CD14-positive monocyte (primary cell): ENCODE results near the gene PTCD1. TPM values are rescaled to one million over a fixed set of nuclear protein-coding genes. Genes with fewer than 3 reads are reported as not detected.

Experiments used
- DNase-seq, 3 donors: peaks; one replicate each; pipeline ENCODE4 v3.0.0-alpha.2; 2011 to 2022
- H2AFZ ChIP-seq: 2 replicates; pipeline ENCODE4 v1.6.0; 2012; ENCODE audit warnings: mild to moderate bottlenecking, low read depth, low read length, inconsistent platforms; ENCODE audit not compliant: insufficient read depth, poor library complexity, severe bottlenecking
- H3K27ac ChIP-seq, 2 donors: 1 replicate in 1 of 2; 2 replicates in 1 of 2; pipeline ENCODE4 v1.5.1; 2012 to 2013; ENCODE audit warnings: low read length in 2 of 2, control low read depth in 1 of 2, inconsistent platforms in 1 of 2, low read depth in 1 of 2, mild to moderate bottlenecking in 1 of 2
- H3K27me3 ChIP-seq, 2 donors: one replicate each; pipeline versions ENCODE4 v1.6.0 to v1.6.1; 2011 to 2013; ENCODE audit warnings: low read length in 2 of 2; ENCODE audit not compliant: control insufficient read depth in 2 of 2, insufficient read depth in 2 of 2
- H3K36me3 ChIP-seq, 2 donors: replicated peaks in 1 of 2; 1 replicate in 1 of 2; 2 replicates in 1 of 2; pipeline versions ENCODE4 v1.5.1 to v1.6.1; 2012 to 2013; ENCODE audit warnings: low read length in 2 of 2, control low read depth in 1 of 2, inconsistent platforms in 1 of 2, mild to moderate bottlenecking in 1 of 2; ENCODE audit not compliant: insufficient read depth in 2 of 2, control insufficient read depth in 1 of 2
- H3K4me1 ChIP-seq, 2 donors: 1 replicate in 1 of 2; 2 replicates in 1 of 2; pipeline versions ENCODE4 v1.5.1 to v1.6.1; 2012 to 2013; ENCODE audit warnings: low read length in 2 of 2, control low read depth in 1 of 2, inconsistent platforms in 1 of 2, mild to moderate bottlenecking in 1 of 2, moderate library complexity in 1 of 2; ENCODE audit not compliant: insufficient read depth in 2 of 2, control insufficient read depth in 1 of 2
- H3K4me2 ChIP-seq: replicated peaks from 2 replicates; pipeline ENCODE3; 2012; ENCODE audit warnings: low read length, moderate library complexity, mild to moderate bottlenecking; ENCODE audit not compliant: poor library complexity, severe bottlenecking; ENCODE audit errors: extremely low read depth
- H3K4me3 ChIP-seq, 3 experiments: fragments of 200-600 bp in 1 of 3; sonication (generic) in 1 of 3; replicated peaks in 1 of 3; 1 replicate in 2 of 3; 2 replicates in 1 of 3; pipeline ENCODE4 v1.5.1; 2011 to 2013; ENCODE audit warnings: low read length in 3 of 3, mild to moderate bottlenecking in 3 of 3, control low read depth in 2 of 3, low read depth in 2 of 3, inconsistent platforms in 1 of 3, moderate library complexity in 1 of 3
- H3K79me2 ChIP-seq: 2 replicates; pipeline ENCODE4 v1.6.0; 2012; ENCODE audit warnings: mild to moderate bottlenecking, control low read depth, inconsistent platforms, low read length, moderate library complexity; ENCODE audit not compliant: insufficient read depth
- H3K9ac ChIP-seq: 2 replicates; pipeline ENCODE4 v1.6.0; 2017; ENCODE audit warnings: low read length, mild to moderate bottlenecking; ENCODE audit not compliant: insufficient read depth, poor library complexity, severe bottlenecking
- H3K9me3 ChIP-seq, 2 donors: replicated peaks in 1 of 2; 1 replicate in 1 of 2; 2 replicates in 1 of 2; pipeline versions ENCODE4 v1.5.1 to v1.6.1; 2012 to 2013; ENCODE audit warnings: low read length in 2 of 2, control low read depth in 1 of 2; ENCODE audit not compliant: control insufficient read depth in 1 of 2, insufficient read depth in 1 of 2
- H4K20me1 ChIP-seq: 2 replicates; pipeline ENCODE4 v1.6.0; 2012; ENCODE audit warnings: mild to moderate bottlenecking, low read length, control low read depth, moderate library complexity; ENCODE audit not compliant: insufficient read depth
- H3K27ac Mint-ChIP-seq, 7 donors: one replicate each; pipeline ENCODE4 v1.8.0; 2020; ENCODE audit warnings: mild to moderate bottlenecking in 7 of 7, mixed read lengths in 7 of 7, moderate library complexity in 6 of 7, inconsistent platforms in 2 of 7
- H3K27me3 Mint-ChIP-seq, 3 donors: one replicate each; pipeline ENCODE4 v1.8.0; 2021 to 2022; ENCODE audit warnings: low read depth in 3 of 3, mild to moderate bottlenecking in 3 of 3, mixed read lengths in 3 of 3, moderate library complexity in 3 of 3, inconsistent platforms in 1 of 3
- H3K36me3 Mint-ChIP-seq, 2 donors: one replicate each; pipeline ENCODE4 v1.8.0; 2020; ENCODE audit warnings: mixed read lengths in 2 of 2, inconsistent platforms in 1 of 2, mild to moderate bottlenecking in 1 of 2
- H3K4me1 Mint-ChIP-seq: one replicate; pipeline ENCODE4 v1.8.0; 2020; ENCODE audit warnings: mild to moderate bottlenecking, mixed read lengths
- H3K4me3 Mint-ChIP-seq, 2 donors: one replicate each; pipeline ENCODE4 v1.8.0; 2020; ENCODE audit warnings: mild to moderate bottlenecking in 2 of 2, mixed read lengths in 2 of 2, moderate library complexity in 1 of 2
- H3K9me3 Mint-ChIP-seq, 7 donors: one replicate each; pipeline ENCODE4 v1.8.0; 2020 to 2022; ENCODE audit warnings: mixed read lengths in 7 of 7, mild to moderate bottlenecking in 6 of 7, moderate library complexity in 6 of 7, inconsistent platforms in 2 of 7
- CTCF ChIP-seq: fragments of 200-600 bp; IDR thresholded peaks from one replicate; pipeline ENCODE4 v1.8.0; 2022; ENCODE audit warnings: antibody characterized with exemption, mild to moderate bottlenecking
- WGBS: methylation state at CpG from one replicate; pipeline ENCODE4 v1.1.5; 2013; ENCODE audit warnings: missing lambda C conversion rate; ENCODE audit not compliant: insufficient coverage; 5-methylcytosine and 5-hydroxymethylcytosine counted together
- intact Hi-C, 2 donors: fragments of 100-400 bp; cut with micrococcal nuclease; formaldehyde crosslinking; loops; one replicate each; pipeline versions ENCODE4 v1.15.0 to v1.15.1; 2023
- polyA plus RNA-seq, 3 donors: library from polyadenylated mRNA; depleted of rRNA in 1 of 3; unstranded in 2 of 3; stranded (reverse) in 1 of 3; fragments of 300-500 nt in 2 of 3; fragments of >200 nt in 1 of 3; fragmentation: Illumina TruSeq in 2 of 3; gene quantifications; 1 replicate in 2 of 3; 2 replicates in 1 of 3; pipeline ENCODE4 v1.2.3, GENCODE V29; 2012 to 2021

Gene PTCD1
- polyA plus RNA-seq, 3 donors, result 0.74 to 4.3 (median 1.6) TPM

GRCh38 chr7:99397297-99397983 lies 41.2 kb downstream of the PTCD1 start:
- no peak for DNase-seq
- peak overlapping the region in 1 of 2 donors; percentile 53 for H3K27ac ChIP-seq
- Mint-ChIP-seq H3K27ac (peak overlapping the region in 6 of 7 donors; percentile 41 to 81 (median 56)), H3K9me3 (peaks cover 0 to 2% (median 0%) of the 10 kb centered on the region in 7 donors), H3K36me3 (peaks cover 63 to 82% of the 10 kb centered on the region in 2 donors), H3K4me3 (no peak overlapping the region), H3K4me1 (peaks cover 22% of the 10 kb centered on the region), H3K27me3 (no peaks in the 10 kb centered on the region)
- no peak overlapping the region for H3K9ac ChIP-seq
- peaks cover 39% of the 10 kb centered on the region for H3K79me2 ChIP-seq
- peaks cover 68 to 84% of the 10 kb centered on the region in 2 donors for H3K36me3 ChIP-seq
- intact Hi-C loops, result no loop called here
- H3K9me3 ChIP-seq, result no peaks in the 10 kb centered on the region
- no peak for TF ChIP-seq CTCF
- no peak overlapping the region for H2AFZ ChIP-seq
- peaks cover 6 to 12% of the 10 kb centered on the region in 2 donors for H3K4me1 ChIP-seq
- H4K20me1 ChIP-seq, result peaks cover 95% of the 10 kb centered on the region
- no peak overlapping the region for H3K4me2 ChIP-seq
- no peaks in the 10 kb centered on the region for H3K27me3 ChIP-seq
- WGBS, result 88% methylated on average over 11 of the region's 18 CpGs
- no peak overlapping the region for H3K4me3 ChIP-seq

GRCh38 chr7:99396418-99397296 lies 41.9 kb downstream of the PTCD1 start:
- intact Hi-C loops, result no loop called here
- no peak overlapping the region for H3K4me3 Mint-ChIP-seq
- WGBS, result 91% methylated on average over 5 of the region's 21 CpGs

More at GRCh38 chr7:99396418-99397296, 41.9 kb downstream of the PTCD1 start:
- no peak overlapping the region for H3K4me2 ChIP-seq
- peaks cover 27% of the 10 kb centered on the region for H3K4me1 Mint-ChIP-seq
- H3K36me3 Mint-ChIP-seq, result peaks cover 66 to 84% of the 10 kb centered on the region in 2 donors
- peaks cover 12 to 19% of the 10 kb centered on the region in 2 donors for H3K4me1 ChIP-seq
- no peak overlapping the region for H3K9ac ChIP-seq
- H4K20me1 ChIP-seq, result peaks cover 100% of the 10 kb centered on the region
- no peaks in the 10 kb centered on the region for H3K9me3 ChIP-seq
- no peak for TF ChIP-seq CTCF
- no peak overlapping the region for H2AFZ ChIP-seq
- no peak for DNase-seq
- H3K27me3 Mint-ChIP-seq, result no peaks in the 10 kb centered on the region
- H3K27ac ChIP-seq, result peak overlapping the region in 1 of 2 donors; percentile 53
- H3K4me3 ChIP-seq, result no peak overlapping the region
- H3K27me3 ChIP-seq, result no peaks in the 10 kb centered on the region
- peak overlapping the region in 4 of 7 donors; percentile 16 to 76 (median 58) for H3K27ac Mint-ChIP-seq
- peaks cover 75 to 86% of the 10 kb centered on the region in 2 donors for H3K36me3 ChIP-seq
- H3K79me2 ChIP-seq, result peaks cover 47% of the 10 kb centered on the region
- H3K9me3 Mint-ChIP-seq, result peaks cover 0 to 2% (median 0%) of the 10 kb centered on the region in 7 donors
